ENCODE results near the gene POLR1G.

DNA sequence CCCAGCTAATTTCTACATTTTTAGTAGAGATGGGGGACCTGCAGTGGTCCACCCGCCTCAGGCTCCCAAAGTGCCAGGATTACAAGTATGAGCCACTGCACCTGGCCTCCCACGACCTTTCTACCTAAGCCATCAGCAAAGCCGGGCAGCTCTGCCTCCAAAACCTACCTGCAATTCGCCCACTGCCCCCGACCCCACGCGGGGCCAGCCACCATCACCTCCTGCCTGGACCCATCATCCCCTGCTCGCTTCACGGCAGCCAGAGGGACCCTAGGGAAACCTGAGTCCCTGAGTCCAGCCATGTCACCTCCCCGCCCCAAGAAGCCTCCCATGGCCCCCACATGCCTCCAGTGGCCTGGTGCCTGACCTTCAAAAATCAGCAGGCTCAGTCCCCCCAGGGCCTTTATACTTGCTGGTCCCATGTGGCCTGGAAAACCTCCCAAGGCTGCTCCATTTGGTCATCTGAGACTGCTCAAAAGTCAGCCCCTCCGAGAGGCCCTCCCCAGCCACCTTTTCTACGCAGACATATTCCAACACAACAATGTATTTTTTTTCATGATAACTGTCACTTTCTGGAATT is 48.1 kb upstream of the POLR1G start:
- TF ChIP-seq, protein P1, sequence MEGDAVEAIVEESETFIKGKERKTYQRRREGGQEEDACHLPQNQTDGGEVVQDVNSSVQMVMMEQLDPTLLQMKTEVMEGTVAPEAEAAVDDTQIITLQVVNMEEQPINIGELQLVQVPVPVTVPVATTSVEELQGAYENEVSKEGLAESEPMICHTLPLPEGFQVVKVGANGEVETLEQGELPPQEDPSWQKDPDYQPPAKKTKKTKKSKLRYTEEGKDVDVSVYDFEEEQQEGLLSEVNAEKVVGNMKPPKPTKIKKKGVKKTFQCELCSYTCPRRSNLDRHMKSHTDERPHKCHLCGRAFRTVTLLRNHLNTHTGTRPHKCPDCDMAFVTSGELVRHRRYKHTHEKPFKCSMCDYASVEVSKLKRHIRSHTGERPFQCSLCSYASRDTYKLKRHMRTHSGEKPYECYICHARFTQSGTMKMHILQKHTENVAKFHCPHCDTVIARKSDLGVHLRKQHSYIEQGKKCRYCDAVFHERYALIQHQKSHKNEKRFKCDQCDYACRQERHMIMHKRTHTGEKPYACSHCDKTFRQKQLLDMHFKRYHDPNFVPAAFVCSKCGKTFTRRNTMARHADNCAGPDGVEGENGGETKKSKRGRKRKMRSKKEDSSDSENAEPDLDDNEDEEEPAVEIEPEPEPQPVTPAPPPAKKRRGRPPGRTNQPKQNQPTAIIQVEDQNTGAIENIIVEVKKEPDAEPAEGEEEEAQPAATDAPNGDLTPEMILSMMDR (IDR thresholded peaks at IDR 0.05): no peak
- TF ChIP-seq POLR2A (IDR thresholded peaks at IDR 0.05): no peak

Data from uterus (tissue), 2 donors.